Natural killer cell treated with Interleukin-12 subunit alpha and Interleukin-12 subunit beta and Interleukin-15 and Interleukin-18, amount 100 ng/mL, for 72 hours (primary cell): Measurements from ENCODE around the gene ZXDC. TPM values are rescaled to one million over a fixed set of nuclear protein-coding genes. Genes with fewer than 3 reads are reported as not detected.
A peak's percentile ranks its signal among the peaks of the same experiment; 100 is the strongest.

Experiments used
- ATAC-seq, 2 donors: fragments of 150-1000 bp; cut with Tn5 transposase in 1 of 2; sonication (Bioruptor Pico), chemical (Tn5 transposase) in 1 of 2; 2 replicates each; pipeline ENCODE4 v1.10.0; 2021
- DNase-seq: peaks from one replicate; pipeline ENCODE4 v3.0.0; 2022; ENCODE audit warnings: low spot score
- H3K27ac Mint-ChIP-seq, 2 donors: 1 replicate in 1 of 2; 2 replicates in 1 of 2; pipeline ENCODE4 v1.8.0; 2022; ENCODE audit warnings: mixed read lengths in 2 of 2, mild to moderate bottlenecking in 1 of 2, moderate library complexity in 1 of 2
- H3K27me3 Mint-ChIP-seq, 2 donors: 1 replicate in 1 of 2; 2 replicates in 1 of 2; pipeline ENCODE4 v1.8.0; 2022; ENCODE audit warnings: mixed read lengths in 2 of 2
- H3K36me3 Mint-ChIP-seq: one replicate; pipeline ENCODE4 v1.8.0; 2022; ENCODE audit warnings: mixed read lengths
- H3K4me1 Mint-ChIP-seq, 2 donors: 1 replicate in 1 of 2; 2 replicates in 1 of 2; pipeline ENCODE4 v1.8.0; 2022; ENCODE audit warnings: low read depth in 2 of 2, mixed read lengths in 2 of 2, mild to moderate bottlenecking in 1 of 2
- H3K4me3 Mint-ChIP-seq: one replicate; pipeline ENCODE4 v1.8.0; 2022; ENCODE audit warnings: mixed read lengths
- H3K9me3 Mint-ChIP-seq: 2 replicates; pipeline ENCODE4 v1.8.0; 2022; ENCODE audit warnings: mixed read lengths
- total RNA-seq, 2 donors: library from RNA; stranded (reverse); gene quantifications; one replicate each; pipeline ENCODE4 v1.2.3, GENCODE V29; 2022

ZXDC gene
- total RNA-seq, 2 donors from 2014 or later = 34.3 to 49.2 TPM

DNA sequence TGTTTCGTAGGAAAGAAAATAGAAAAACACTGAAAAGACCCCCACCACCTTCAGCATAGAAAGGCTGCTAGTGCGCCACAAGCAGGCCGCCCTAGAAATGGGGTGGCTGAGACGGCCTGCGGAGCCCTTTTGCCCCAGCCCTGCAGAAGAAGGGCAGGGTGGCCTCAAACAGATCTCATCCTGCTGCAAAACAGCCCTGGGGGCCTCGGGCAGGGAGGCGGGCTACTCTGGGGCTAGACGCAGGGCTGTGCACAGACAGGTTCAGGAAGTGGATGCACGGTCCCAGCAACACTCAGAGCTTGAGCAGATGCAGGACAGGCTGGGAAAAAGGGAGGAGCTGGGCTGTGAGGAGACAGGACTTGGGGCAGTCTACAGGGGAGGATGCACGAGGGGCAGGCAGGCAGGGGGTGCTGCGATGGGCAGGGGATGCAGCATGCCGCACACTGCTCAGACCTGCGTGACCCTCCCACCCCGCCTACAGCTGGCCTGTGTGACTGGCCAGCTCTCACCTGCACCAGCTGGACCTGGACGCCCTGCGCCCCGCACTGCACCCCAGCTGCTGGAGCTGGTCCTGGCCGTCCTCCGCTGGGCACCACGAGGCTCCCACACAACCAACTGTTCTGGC, 34.3 kb downstream of the ZXDC start:
- DNase-seq = no peak
- Mint-ChIP-seq H3K27me3 (no peaks in the 10 kb centered on the region), H3K9me3 (no peaks in the 10 kb centered on the region), H3K4me1 (no peaks in the 10 kb centered on the region), H3K4me3 (no peak overlapping the region), H3K36me3 (peaks cover 6% of the 10 kb centered on the region), H3K27ac (peak overlapping the region in 1 of 2 donors; percentile 23)
- peak in 1 of 2 donors; percentile 11 for ATAC-seq

DNA sequence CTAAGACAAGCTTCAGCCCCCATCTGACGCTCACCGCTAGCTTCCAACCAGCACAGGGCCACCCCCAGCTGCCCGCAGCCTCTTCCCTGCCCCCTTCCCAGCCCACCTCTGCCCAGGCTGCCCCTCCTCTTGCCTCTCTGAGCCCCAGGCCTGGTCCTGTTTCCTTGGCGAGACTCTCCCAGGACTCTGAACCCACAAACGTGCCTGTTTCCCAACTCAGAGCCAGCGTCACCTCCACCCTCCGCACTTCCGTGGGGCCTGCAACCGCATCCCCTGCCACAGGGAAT, 35.0 kb downstream of the ZXDC start:
- DNase-seq = no peak
- Mint-ChIP-seq H3K9me3 (no peaks in the 10 kb centered on the region), H3K4me3 (no peak overlapping the region), H3K36me3 (peaks cover 6% of the 10 kb centered on the region), H3K27ac (peak overlapping the region in 1 of 2 donors; percentile 23), H3K4me1 (no peaks in the 10 kb centered on the region), H3K27me3 (no peaks in the 10 kb centered on the region)
- ATAC-seq = no peak

DNA sequence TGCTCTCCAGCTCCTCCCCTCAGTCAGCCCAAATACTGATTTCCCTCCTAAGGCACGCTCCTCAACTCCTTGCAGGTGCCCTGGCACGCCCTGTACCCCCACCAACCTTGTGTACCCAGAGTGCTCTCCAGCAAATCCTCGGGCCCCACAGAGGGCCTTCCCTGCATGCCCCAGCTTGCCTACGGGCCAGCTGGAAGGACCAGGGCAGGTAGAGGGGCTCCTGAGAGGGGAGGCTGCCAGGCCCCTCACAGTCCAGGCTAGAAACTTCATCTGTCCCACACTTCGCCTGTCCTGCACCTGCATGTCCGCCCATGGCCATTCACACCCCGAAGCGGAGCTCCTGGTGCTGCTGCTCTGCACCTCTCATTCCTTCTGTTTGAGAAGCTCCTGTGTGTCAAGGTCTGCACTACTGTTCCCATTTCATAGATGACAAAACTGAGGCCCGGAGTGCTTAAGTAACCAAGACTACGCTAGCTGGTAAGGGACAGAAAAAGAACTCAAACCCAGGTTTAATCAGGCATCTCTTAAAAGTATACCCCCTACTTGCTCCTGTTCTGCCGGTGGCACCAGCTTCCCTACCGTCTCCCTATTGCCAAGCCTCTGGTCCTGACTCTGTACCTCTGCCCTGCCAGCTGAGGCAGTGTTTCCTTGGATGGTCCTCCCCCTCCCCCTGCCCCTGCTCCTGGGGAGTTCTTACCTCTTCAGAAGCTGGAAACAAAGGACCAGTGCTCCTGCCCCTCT, 35.6 kb downstream of the ZXDC start:
- Mint-ChIP-seq H3K27ac (no peak overlapping the region), H3K4me1 (no peaks in the 10 kb centered on the region), H3K36me3 (peaks cover 6% of the 10 kb centered on the region), H3K27me3 (no peaks in the 10 kb centered on the region), H3K9me3 (no peaks in the 10 kb centered on the region), H3K4me3 (no peak overlapping the region)
- DNase-seq (no peak), ATAC-seq (no peak)

DNA sequence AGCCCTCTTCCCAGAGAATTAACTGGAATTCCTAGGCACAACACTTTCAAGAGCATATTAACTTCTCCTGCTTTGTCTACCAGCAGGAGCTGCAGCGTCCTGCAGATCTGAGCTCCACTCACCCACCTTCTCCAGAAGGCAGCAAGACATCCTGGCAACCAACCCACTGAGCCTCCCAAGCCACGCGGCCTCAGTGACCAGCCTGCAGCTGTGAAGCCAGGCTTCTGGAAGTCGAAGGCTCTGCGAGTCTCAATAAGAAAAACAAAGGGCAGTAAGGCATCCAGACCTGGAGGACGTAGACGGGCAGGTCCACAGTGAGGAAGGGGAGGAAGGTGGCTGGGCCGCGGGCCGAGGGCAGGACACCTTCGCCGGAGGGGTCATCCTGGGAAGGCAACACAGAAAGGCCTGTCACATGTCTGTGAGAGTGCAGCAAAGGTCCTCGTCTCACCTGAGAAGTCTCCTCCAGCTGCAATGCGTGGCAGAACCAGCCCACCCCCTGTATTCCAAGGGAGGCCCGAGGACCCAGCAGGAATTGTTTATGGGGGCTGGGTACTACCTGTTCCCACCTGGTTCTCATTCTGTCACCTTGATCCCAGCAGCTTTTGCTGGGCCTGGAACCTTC, 36.2 kb downstream of the ZXDC start:
- DNase-seq (no peak), ATAC-seq (no peak)
- H3K27ac Mint-ChIP-seq = peak overlapping the region in 1 of 2 donors; percentile 70
- peaks cover 6% of the 10 kb centered on the region for H3K36me3 Mint-ChIP-seq
- H3K4me3 Mint-ChIP-seq = no peak overlapping the region
- no peaks in the 10 kb centered on the region for H3K4me1 Mint-ChIP-seq
- H3K27me3 Mint-ChIP-seq = no peaks in the 10 kb centered on the region
- H3K9me3 Mint-ChIP-seq = no peaks in the 10 kb centered on the region

DNA sequence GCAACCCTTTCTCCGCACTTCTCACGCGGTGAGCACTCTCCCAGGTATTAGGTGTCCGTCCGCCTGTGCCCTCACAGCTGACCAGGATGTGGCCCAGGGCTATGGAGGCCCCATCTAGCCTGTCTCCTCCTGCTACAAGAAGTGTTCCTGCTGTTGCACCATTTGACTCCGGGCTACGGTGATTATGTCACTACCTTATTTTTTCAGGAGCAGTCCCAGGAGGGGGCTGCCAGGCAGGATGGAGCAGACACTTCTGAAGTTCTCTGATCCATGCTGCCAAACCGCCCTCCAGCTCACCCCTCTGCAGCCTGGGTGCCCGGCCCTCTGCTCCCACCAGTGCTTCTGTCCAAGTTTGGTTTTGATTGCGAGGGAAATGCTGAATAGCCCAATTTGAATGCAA, 36.9 kb downstream of the ZXDC start:
- peak overlapping the region in 1 of 2 donors; percentile 70 for H3K27ac Mint-ChIP-seq
- no peak overlapping the region for H3K4me3 Mint-ChIP-seq
- no peak for ATAC-seq

DNA sequence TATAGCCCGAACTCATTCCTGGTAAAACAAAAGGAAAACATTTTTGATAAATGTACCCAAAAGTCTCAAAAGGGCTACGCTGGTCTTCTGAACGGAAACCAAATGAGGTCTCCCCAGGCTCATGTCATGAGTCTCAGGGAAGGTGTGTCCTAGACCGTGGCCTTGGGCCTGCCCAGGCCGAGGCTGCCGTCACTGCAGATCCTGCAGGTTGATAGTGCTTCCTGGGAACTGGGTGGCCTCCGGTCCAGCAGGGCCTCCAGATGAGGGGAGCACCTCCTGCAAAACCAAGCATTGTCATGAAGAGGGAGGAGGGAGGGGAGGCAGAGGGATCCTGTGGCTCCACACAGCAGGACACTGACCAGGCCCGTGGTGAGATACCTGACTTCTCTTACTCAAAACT, 37.5 kb downstream of the ZXDC start:
- Mint-ChIP-seq H3K27ac (no peak overlapping the region), H3K4me1 (no peaks in the 10 kb centered on the region), H3K36me3 (peaks cover 6% of the 10 kb centered on the region), H3K27me3 (no peaks in the 10 kb centered on the region), H3K4me3 (no peak overlapping the region), H3K9me3 (no peaks in the 10 kb centered on the region)
- ATAC-seq = no peak
- no peak for DNase-seq

More for the DNA sequence above, 36.9 kb downstream of the ZXDC start:
- DNase-seq = no peak
- Mint-ChIP-seq H3K4me1 (no peaks in the 10 kb centered on the region), H3K9me3 (no peaks in the 10 kb centered on the region), H3K27me3 (no peaks in the 10 kb centered on the region), H3K36me3 (peaks cover 6% of the 10 kb centered on the region)

DNA sequence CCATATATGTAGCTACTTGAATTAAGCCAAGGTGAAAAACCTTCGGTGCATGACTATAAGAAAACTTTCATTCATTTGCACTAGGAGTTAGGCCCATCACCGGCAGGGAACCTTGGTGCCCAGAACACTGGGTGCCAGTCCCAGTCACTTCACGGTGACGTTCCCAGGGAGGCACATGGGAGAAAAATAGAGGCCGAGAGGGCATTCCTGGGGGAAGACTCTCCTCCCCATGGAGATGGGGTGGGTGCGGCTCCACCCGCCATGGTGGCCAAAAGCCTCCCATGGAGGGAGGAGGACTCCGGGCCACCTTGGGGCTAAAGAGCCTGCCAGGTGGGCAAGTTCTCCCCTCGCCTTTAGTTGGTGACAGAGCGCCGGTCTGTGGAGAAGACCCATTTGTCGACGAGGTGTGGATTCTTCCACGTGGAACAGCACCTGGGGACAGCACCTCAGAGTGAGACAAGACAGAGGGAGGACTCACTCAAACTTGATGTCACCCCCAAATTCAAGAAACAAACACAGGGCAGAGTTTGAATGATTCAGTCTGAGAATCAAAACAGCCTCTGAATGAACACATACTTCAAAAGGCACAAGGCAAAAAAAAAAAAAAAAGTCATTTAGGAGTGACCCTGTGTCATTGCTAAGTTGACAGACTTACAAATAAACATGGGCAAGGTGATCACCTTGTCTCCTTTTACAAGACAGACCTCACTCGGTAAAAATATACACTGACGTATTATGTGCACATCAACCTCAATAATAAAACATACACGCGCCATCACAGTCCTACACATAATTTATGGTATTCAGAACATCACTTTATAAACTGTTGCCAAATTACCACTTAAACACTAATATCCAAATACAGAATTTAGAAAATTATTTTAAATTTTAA, 38.6 kb downstream of the ZXDC start:
- Mint-ChIP-seq H3K27me3 (no peaks in the 10 kb centered on the region), H3K4me3 (no peak overlapping the region), H3K27ac (no peak overlapping the region), H3K36me3 (peaks cover 6% of the 10 kb centered on the region), H3K9me3 (no peaks in the 10 kb centered on the region), H3K4me1 (no peaks in the 10 kb centered on the region)
- ATAC-seq = no peak
- no peak for DNase-seq

DNA sequence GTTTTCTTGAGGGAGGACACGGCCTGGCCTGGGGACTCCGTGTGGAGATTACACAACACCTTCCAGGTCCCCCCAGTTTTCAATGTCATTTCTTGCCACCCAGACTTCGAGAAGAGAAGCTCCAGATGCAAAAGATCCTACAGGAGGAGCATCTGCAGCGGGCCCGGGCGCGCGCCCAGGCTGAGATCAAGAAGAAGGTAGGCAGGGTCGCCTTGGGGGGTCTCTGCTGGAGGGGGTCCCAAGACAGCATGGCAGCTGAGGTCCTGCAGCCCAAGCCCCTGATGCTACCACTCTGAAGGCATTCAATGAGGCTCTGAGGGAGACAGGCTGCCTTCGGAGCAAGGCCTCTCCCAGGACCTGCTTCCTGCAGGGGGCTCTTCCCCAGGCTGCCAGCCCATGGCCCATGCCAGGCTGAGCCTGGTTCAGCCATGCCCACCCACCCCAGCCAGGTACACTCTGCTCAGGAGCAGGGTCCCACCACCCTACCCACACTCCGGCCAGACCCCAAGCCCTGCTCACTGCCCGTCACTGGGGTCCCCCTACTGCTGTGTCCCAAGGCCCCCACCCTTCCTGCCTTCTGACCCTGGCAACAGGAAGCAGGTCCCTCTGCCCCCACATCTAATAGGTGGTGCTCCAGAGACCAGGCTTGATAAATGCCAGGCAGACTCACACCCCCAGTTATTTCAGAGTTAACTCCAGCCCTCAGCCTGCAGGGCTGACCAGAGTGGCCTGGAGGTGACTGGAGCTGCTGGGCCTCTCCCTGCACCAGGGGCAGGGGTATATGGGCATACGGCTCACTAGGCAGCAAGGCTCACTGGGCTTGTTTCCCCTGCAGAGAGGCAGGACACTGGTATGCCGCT, 40.0 kb downstream of the ZXDC start:
- Mint-ChIP-seq H3K4me3 (no peak overlapping the region), H3K36me3 (peaks cover 6% of the 10 kb centered on the region), H3K27me3 (no peaks in the 10 kb centered on the region), H3K27ac (no peak overlapping the region), H3K4me1 (no peaks in the 10 kb centered on the region), H3K9me3 (no peaks in the 10 kb centered on the region)
- DNase-seq = no peak
- ATAC-seq = peak in 1 of 2 donors; percentile 33

DNA sequence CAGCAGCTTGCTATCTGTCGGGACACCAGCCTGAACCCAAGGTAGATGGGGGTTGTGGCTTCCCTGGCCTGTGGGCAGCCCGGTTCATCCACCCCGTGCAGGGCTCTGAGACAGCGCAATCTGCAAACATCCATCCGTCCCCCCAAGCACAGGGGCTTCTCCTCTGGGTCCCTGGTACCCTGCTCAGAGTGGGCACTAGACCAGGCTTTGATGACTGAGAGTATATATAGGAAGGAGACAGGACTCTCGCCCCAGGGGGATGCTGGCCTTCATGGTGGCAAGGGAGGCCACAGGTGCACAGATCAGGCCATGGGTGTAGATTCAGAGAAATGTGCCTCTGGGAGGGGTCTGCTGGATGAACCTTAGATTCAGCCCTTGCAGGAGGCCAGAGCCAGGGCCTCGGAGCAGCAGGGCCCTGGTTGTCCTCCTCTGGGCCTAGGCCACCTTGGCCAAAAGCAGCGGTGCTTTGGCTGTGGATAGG, 40.7 kb downstream of the ZXDC start:
- H3K9me3 Mint-ChIP-seq = no peaks in the 10 kb centered on the region
- no peaks in the 10 kb centered on the region for H3K4me1 Mint-ChIP-seq
- DNase-seq (no peak), ATAC-seq (no peak)
- no peak overlapping the region for H3K27ac Mint-ChIP-seq
- no peaks in the 10 kb centered on the region for H3K27me3 Mint-ChIP-seq
- no peak overlapping the region for H3K4me3 Mint-ChIP-seq
- H3K36me3 Mint-ChIP-seq = peaks cover 6% of the 10 kb centered on the region

DNA sequence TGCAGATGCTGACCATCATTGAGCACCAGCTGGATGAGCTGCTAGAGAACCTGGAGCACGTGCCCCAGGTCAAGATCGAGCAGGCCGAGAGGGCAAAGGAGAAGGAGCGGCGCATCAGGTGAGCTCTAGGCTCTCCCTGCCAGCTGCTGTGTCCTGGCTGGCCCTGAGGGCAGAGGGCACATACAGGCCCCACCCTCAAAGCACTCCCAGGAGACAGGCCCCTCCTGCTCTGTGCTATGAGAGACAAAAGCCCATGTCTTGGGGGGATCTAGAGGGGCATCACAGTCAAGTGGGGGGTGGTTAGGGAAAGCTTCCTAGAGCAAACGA, 41.5 kb downstream of the ZXDC start:
- Mint-ChIP-seq H3K4me1 (no peaks in the 10 kb centered on the region), H3K27me3 (no peaks in the 10 kb centered on the region), H3K27ac (no peak overlapping the region), H3K9me3 (no peaks in the 10 kb centered on the region), H3K36me3 (peaks cover 6% of the 10 kb centered on the region), H3K4me3 (no peak overlapping the region)
- DNase-seq (no peak), ATAC-seq (no peak)

DNA sequence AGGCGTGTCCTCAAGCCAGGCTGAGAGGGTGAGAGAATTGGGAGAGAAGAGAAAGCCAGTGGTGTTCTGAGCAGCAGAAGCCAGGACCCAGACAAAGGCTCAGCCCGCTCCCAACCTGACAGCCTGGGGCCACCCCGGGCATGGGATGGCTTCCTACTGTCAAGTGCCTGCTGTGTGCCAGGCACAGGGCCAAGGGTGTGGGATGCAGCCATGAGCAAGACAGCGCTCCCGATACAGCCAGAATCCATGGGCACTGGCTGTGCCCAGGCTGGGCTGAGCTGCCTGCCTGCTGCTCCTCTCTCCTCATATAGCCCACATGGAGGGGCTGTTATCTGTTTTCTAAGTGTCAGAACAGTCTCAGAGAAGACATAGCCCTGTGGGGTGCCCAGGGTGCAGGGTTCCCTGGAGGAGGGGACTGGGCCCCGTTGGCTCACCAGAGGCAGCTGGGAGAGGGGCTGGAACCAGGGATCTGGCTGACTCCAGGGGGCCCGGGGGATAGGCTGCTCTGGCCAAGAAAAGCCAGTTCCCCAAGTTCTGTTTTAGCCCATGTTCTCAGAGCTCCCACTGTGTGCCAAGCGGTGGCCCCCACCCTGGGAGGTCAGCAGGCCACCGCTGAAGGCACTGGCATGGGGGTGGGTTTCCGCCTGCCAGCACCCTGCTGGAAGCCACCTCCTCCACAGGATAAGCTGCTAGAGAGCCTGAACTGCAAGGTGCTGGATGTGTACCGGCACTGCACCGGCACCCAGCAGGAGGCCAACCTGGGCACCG, 42.0 kb downstream of the ZXDC start:
- no peak overlapping the region for H3K4me3 Mint-ChIP-seq
- peaks cover 6% of the 10 kb centered on the region for H3K36me3 Mint-ChIP-seq
- H3K27ac Mint-ChIP-seq = no peak overlapping the region
- H3K9me3 Mint-ChIP-seq = no peaks in the 10 kb centered on the region
- peak in 1 of 2 donors; percentile 28 for ATAC-seq
- no peaks in the 10 kb centered on the region for H3K27me3 Mint-ChIP-seq
- DNase-seq = no peak
- H3K4me1 Mint-ChIP-seq = no peaks in the 10 kb centered on the region

DNA sequence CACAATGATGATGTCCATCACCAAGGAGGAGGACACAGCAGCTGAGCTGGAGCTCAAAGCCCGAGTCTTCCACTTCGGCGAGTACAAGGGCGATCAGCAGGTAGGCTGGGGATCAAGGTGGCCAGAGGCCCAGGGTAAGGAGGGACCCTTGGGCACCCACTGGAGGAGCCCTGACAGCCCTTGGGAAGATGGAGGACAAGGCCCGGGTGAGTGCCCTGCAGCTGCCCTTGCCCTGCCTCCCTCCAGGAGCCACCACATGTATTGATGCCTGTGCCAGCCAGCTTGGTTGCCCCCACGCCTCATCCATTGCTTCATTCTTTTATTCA, 42.6 kb downstream of the ZXDC start:
- H3K27me3 Mint-ChIP-seq = no peaks in the 10 kb centered on the region
- no peaks in the 10 kb centered on the region for H3K9me3 Mint-ChIP-seq
- DNase-seq (no peak), ATAC-seq (no peak)
- no peak overlapping the region for H3K4me3 Mint-ChIP-seq
- H3K36me3 Mint-ChIP-seq = peaks cover 6% of the 10 kb centered on the region
- H3K27ac Mint-ChIP-seq = no peak overlapping the region
- H3K4me1 Mint-ChIP-seq = no peaks in the 10 kb centered on the region
